Hematopoietic multipotent progenitor cell (in vitro differentiated cells): ENCODE data around the gene SIPA1L3. TPM values are rescaled to one million over a fixed set of nuclear protein-coding genes. Genes with fewer than 3 reads are reported as not detected.
"Not testable (repeated sequence)": the region's sequence is repeated elsewhere in the genome, so short reads cannot be mapped to it uniquely, and the experiment has no call there.

Experiments
- DNase-seq, 3 donors: peaks; one replicate each; pipeline ENCODE4 v3.0.0-alpha.2; 2011 to 2015; ENCODE audit warnings: low read depth in 2 of 3, low spot score in 2 of 3
- total RNA-seq: library from RNA; depleted of rRNA; stranded (reverse); fragments of >200 nt; gene quantifications from one replicate; pipeline ENCODE4 v1.2.3, GENCODE V29; 2012

Gene SIPA1L3
- total RNA-seq: 43.4 TPM

- DNase-seq: peak; percentile 72 to 97 (median 96)
Observed at GRCh38 chr19:37906869-37907734, at the start of gene SIPA1L3. Gene SIPA1L3, plus strand, starts transcription at chr19:37907208. Its CDS starts 174,358 bp downstream, at chr19:38081566.

- DNase-seq: no peak
Observed at GRCh38 chr19:37864501-37864900, 42.5 kb upstream of the SIPA1L3 start.

- DNase-seq: not testable (repeated sequence)
Observed at GRCh38 chr19:37865930-37866329, 41.1 kb upstream of the SIPA1L3 start.

GRCh38 chr19:37867831-37868230 is 39.2 kb upstream of the SIPA1L3 start:
- no peak for DNase-seq

GRCh38 chr19:37869766-37870340 is 37.2 kb upstream of the SIPA1L3 start:
- no peak for DNase-seq

GRCh38 chr19:37872383-37872782 is 34.6 kb upstream of the SIPA1L3 start:
- DNase-seq: no peak

- DNase-seq: no peak
Observed at GRCh38 chr19:37874784-37875183, 32.2 kb upstream of the SIPA1L3 start.

- DNase-seq: no peak
Observed at GRCh38 chr19:37876032-37876431, 31.0 kb upstream of the SIPA1L3 start.

- no peak for DNase-seq
Observed at GRCh38 chr19:37877147-37877546, 29.9 kb upstream of the SIPA1L3 start.

GRCh38 chr19:37885392-37885791 is 21.6 kb upstream of the SIPA1L3 start:
- no peak for DNase-seq

- no peak for DNase-seq
Observed at GRCh38 chr19:37886571-37886970, 20.4 kb upstream of the SIPA1L3 start.

- no peak for DNase-seq
Observed at GRCh38 chr19:37893845-37894575, 13.0 kb upstream of the SIPA1L3 start.

GRCh38 chr19:37896180-37896579 is 10.8 kb upstream of the SIPA1L3 start:
- DNase-seq: no peak

GRCh38 chr19:37899453-37899852 is 7.6 kb upstream of the SIPA1L3 start:
- DNase-seq: no peak

GRCh38 chr19:37899966-37900365 is 7.0 kb upstream of the SIPA1L3 start:
- DNase-seq: no peak

GRCh38 chr19:37902668-37903067 is 4.3 kb upstream of the SIPA1L3 start:
- peak; percentile 60 to 86 (median 74) for DNase-seq

GRCh38 chr19:37903096-37903495 is 3.9 kb upstream of the SIPA1L3 start:
- DNase-seq: no peak

- DNase-seq: peak; percentile 33 to 77 (median 71)
Observed at GRCh38 chr19:37905946-37906868, 801 bp upstream of the SIPA1L3 start, which contains the start of gene WDR87. Gene WDR87, minus strand, starts transcription at chr19:37906594. Its CDS starts 8,355 bp downstream, at chr19:37898239.

GRCh38 chr19:37907735-37908455 is 887 bp downstream of the SIPA1L3 start:
- no peak for DNase-seq
